ENCODE measurements around the gene DNLZ.

DNLZ gene

GRCh38 chr9:136395345-136396218, 32.0 kb upstream of the DNLZ start:
- no peak for DNase-seq (ENCODE audit: low spot score)

- DNase-seq (ENCODE audit: low spot score), result no peak
Measured at GRCh38 chr9:136395020-136395340, 31.4 kb upstream of the DNLZ start.

GRCh38 chr9:136394312-136395019, 30.9 kb upstream of the DNLZ start:
- DNase-seq (ENCODE audit: low spot score), result no peak

GRCh38 chr9:136393531-136393930, 30.0 kb upstream of the DNLZ start:
- DNase-seq (ENCODE audit: low spot score), result no peak

GRCh38 chr9:136392538-136393449, 29.2 kb upstream of the DNLZ start:
- DNase-seq (ENCODE audit: low spot score), result no peak

- no peak for DNase-seq (ENCODE audit: low spot score)
Measured at GRCh38 chr9:136391737-136392537, 28.4 kb upstream of the DNLZ start.

GRCh38 chr9:136389396-136389795, 25.9 kb upstream of the DNLZ start:
- no peak for DNase-seq (ENCODE audit: low spot score)

- no peak for DNase-seq (ENCODE audit: low spot score)
Measured at GRCh38 chr9:136387217-136387616, 23.7 kb upstream of the DNLZ start.

GRCh38 chr9:136386018-136386417, 22.5 kb upstream of the DNLZ start:
- no peak for DNase-seq (ENCODE audit: low spot score)

- no peak for DNase-seq (ENCODE audit: low spot score)
Measured at GRCh38 chr9:136385015-136385414, 21.5 kb upstream of the DNLZ start.

- no peak for DNase-seq (ENCODE audit: low spot score)
Measured at GRCh38 chr9:136383436-136383835, 19.9 kb upstream of the DNLZ start.

GRCh38 chr9:136381966-136382513, 18.5 kb upstream of the DNLZ start:
- peak; percentile 58 for DNase-seq (ENCODE audit: low spot score)

- DNase-seq (ENCODE audit: low spot score), result no peak
Measured at GRCh38 chr9:136381311-136381710, 17.8 kb upstream of the DNLZ start.

- no peak for DNase-seq (ENCODE audit: low spot score)
Measured at GRCh38 chr9:136380381-136380780, 16.8 kb upstream of the DNLZ start.

GRCh38 chr9:136379891-136380290, 16.3 kb upstream of the DNLZ start:
- DNase-seq (ENCODE audit: low spot score), result no peak

- no peak for DNase-seq (ENCODE audit: low spot score)
Measured at GRCh38 chr9:136379401-136379800, 15.9 kb upstream of the DNLZ start.

GRCh38 chr9:136379003-136379287, 15.4 kb upstream of the DNLZ start:
- DNase-seq (ENCODE audit: low spot score), result no peak

GRCh38 chr9:136378170-136379002, 14.8 kb upstream of the DNLZ start:
- DNase-seq (ENCODE audit: low spot score), result no peak

- no peak for DNase-seq (ENCODE audit: low spot score)
Measured at GRCh38 chr9:136377341-136378169, 14.0 kb upstream of the DNLZ start.

GRCh38 chr9:136376457-136376856, 12.9 kb upstream of the DNLZ start:
- DNase-seq (ENCODE audit: low spot score), result no peak
